Erythroblast (primary cell): ENCODE data around the gene TEPSIN.

Experiments
- GATA1 ChIP-seq: IDR thresholded peaks from 2 replicates; pipeline ENCODE4 v1.6.1; 2011; ENCODE audit warnings: low read depth, mild to moderate bottlenecking, control low read depth, low read length, moderate library complexity
- POLR2A ChIP-seq: IDR thresholded peaks from 2 replicates; pipeline ENCODE4 v1.6.1; 2011; ENCODE audit warnings: mild to moderate bottlenecking, low read length

DNA sequence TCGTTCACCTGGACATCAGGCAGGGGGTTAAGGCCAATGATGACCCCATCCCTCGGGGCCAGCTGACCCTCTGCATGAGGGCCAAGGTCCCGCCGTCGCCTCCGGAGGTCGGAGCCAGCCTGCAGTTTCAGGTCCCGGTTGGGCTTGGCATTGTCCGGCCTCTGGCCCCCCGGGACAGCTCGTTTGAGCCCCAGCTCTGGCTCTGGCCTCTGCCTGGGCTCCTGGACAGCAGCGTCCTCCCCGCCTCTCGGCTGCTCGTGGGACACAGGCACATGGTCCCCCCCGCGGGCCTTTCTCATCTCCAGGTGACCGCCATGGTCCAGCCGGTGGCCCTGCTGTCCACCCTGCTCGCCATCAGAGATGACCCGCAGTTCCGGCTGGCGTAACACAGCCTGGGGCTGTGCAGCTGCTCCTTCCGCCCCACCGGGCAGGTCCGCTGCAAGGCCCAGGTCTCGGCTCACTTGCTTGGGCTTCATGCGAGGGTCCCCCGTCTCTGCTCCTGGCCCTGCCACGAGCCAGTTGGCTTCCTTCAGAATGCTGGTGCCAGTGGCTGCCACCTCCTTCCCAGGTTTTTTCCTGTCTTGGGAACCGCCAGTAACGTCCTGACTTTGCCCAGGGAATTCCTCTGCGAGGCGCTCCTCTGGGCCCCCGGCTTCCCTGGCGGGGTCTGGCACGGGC lies 6.9 kb upstream of the TEPSIN start:
- TF ChIP-seq POLR2A: no peak
- no peak for TF ChIP-seq GATA1
